Bronchial epithelial cell (primary cell): ENCODE data around the gene EXOC6B. TPM values are rescaled to one million over a fixed set of nuclear protein-coding genes. Genes with fewer than 3 reads are reported as not detected.
"Not testable (repeated sequence)": the region's sequence is repeated elsewhere in the genome, so short reads cannot be mapped to it uniquely, and the experiment has no call there.

ENCODE experiments used
- DNase-seq: peaks from one replicate; pipeline ENCODE4 v3.0.0-alpha.2; 2010; ENCODE audit warnings: low read depth
- FAIRE-seq: peaks from 2 replicates; lab custom pipeline; 2011; peaks lifted over from hg19 to GRCh38; lab: Jason Lieb, UNC
- H3K27me3 ChIP-seq: 2 replicates; pipeline ENCODE4 v1.5.1; 2011; ENCODE audit warnings: low read length; ENCODE audit not compliant: control insufficient read depth, insufficient read depth
- H3K36me3 ChIP-seq: 2 replicates; pipeline ENCODE4 v1.5.1; 2011; ENCODE audit warnings: low read length; ENCODE audit not compliant: control insufficient read depth, insufficient read depth
- H3K4me3 ChIP-seq: 2 replicates; pipeline ENCODE4 v1.5.1; 2011; ENCODE audit warnings: mild to moderate bottlenecking, low read depth, low read length, control low read depth
- total RNA-seq: library from RNA; depleted of rRNA; stranded (reverse); fragments of >200 nt; gene quantifications from 2 replicates; pipeline ENCODE4 v1.2.1, GENCODE V29; 2014
- TF ChIP-seq, protein P1 (sequence below): IDR thresholded peaks from 2 replicates; pipeline ENCODE4 v1.5.1; 2011; ENCODE audit warnings: mild to moderate bottlenecking, moderate library complexity, low read length, control low read depth, inconsistent platforms; ENCODE audit not compliant: insufficient read depth, severe bottlenecking

EXOC6B gene
- total RNA-seq, 1 donor from 2014 or later, result 26.9 TPM

DNA sequence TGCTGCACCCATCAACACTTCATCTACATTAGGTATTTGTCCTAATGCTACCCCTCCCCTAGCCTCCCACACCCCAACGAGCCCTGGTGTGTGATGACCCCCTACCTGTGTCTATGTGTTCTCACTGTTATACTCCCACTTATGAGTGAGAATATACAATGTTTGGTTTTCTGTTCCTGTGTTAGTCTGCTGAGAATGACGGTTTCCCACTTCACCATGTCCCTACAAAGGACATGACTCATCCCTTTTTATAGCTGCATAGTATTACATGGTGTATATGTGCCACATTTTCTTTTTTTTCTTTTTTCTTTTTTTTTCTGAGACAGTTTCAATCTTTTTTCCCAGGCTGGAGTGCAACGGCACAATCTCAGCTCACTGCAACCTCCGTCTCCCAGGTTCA is 394.1 kb downstream of the EXOC6B start:
- H3K4me3 ChIP-seq, result no peak overlapping the region
- DNase-seq (no peak), FAIRE-seq (no peak)
- no peaks in the 10 kb centered on the region for H3K27me3 ChIP-seq
- no peaks in the 10 kb centered on the region for H3K36me3 ChIP-seq
- TF ChIP-seq, protein P1, sequence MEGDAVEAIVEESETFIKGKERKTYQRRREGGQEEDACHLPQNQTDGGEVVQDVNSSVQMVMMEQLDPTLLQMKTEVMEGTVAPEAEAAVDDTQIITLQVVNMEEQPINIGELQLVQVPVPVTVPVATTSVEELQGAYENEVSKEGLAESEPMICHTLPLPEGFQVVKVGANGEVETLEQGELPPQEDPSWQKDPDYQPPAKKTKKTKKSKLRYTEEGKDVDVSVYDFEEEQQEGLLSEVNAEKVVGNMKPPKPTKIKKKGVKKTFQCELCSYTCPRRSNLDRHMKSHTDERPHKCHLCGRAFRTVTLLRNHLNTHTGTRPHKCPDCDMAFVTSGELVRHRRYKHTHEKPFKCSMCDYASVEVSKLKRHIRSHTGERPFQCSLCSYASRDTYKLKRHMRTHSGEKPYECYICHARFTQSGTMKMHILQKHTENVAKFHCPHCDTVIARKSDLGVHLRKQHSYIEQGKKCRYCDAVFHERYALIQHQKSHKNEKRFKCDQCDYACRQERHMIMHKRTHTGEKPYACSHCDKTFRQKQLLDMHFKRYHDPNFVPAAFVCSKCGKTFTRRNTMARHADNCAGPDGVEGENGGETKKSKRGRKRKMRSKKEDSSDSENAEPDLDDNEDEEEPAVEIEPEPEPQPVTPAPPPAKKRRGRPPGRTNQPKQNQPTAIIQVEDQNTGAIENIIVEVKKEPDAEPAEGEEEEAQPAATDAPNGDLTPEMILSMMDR, result no peak

- H3K4me3 ChIP-seq, result no peak overlapping the region
- TF ChIP-seq, protein P1, result no peak
- DNase-seq (no peak), FAIRE-seq (no peak)
- no peaks in the 10 kb centered on the region for H3K27me3 ChIP-seq
- no peaks in the 10 kb centered on the region for H3K36me3 ChIP-seq
Measured at GRCh38 chr2:72427022-72427861, 398.6 kb downstream of the EXOC6B start.

DNA sequence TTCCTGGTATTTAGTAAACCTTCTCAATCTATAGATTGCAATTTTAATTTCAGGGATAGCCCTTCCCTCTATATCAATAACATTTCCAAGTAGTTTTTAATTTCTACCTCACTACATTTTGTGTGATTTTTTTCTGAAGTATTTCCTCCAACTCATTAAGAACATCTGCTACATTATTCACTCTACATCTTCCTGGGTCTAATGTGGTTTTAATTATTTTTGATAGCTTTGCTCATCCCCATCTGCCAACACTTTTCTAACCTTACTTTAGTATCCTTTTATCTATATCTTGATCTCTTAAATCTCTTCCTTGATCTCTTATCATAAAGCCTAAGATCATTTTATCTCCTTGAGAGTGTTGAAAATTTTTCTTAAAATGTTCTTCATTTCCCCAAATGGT is 399.8 kb downstream of the EXOC6B start:
- no peaks in the 10 kb centered on the region for H3K27me3 ChIP-seq
- DNase-seq, result no peak
- no peak overlapping the region for H3K4me3 ChIP-seq
- no peak for FAIRE-seq
- TF ChIP-seq, protein P1, result no peak
- no peaks in the 10 kb centered on the region for H3K36me3 ChIP-seq

DNA sequence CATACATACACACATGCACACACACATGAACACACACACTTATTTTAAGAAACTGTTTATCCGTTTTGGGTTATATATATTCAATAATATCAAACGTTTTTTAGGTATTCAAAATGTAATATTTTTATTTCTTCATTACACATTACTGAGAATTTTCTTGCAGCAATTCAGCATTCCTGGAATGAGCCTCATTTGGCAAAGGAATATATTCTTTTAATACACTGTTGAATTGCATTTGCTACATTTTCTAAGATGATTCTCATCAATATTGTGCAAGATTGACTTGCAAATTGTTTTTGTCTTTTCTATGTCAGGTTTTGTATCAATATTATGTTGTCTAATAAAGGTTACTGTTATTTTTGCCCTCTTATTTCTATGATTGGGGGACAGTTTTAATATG is 402.1 kb downstream of the EXOC6B start:
- Histone ChIP-seq H3K36me3 (no peaks in the 10 kb centered on the region), H3K27me3 (no peaks in the 10 kb centered on the region), H3K4me3 (no peak overlapping the region)
- DNase-seq, result no peak
- TF ChIP-seq, protein P1, result no peak
- FAIRE-seq, result no peak

DNA sequence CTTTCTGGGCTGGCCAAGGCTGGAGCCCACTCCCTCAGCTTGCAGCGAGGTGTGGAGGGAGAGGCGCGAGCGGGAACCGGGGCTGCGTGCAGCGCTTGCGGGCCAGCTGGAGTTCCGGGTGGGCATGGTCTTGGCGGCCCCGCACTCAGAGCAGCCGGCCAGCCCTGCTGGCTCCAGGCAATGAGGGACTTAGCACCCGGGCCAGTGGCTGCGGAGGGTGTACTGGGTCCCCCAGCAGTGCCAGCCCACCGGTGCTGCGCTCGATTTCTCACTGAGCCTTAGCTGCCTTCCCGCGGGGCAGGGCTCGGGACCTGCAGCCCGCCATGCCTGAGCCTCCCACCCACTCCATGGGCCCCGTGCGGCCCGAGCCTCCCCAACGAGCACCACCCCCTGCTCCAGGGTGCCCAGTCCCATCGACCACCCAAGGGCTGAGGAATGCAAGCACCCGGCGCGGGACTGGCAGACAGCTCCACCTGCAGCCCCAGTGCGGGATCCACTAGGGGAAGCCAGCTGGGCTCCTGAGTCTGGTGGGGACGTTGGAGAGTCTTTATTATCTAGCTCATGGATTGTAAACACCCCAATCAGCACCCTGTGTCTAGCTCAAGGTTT is 404.0 kb downstream of the EXOC6B start:
- not testable (repeated sequence) for H3K36me3 ChIP-seq, FAIRE-seq, H3K4me3 ChIP-seq, DNase-seq, H3K27me3 ChIP-seq

DNA sequence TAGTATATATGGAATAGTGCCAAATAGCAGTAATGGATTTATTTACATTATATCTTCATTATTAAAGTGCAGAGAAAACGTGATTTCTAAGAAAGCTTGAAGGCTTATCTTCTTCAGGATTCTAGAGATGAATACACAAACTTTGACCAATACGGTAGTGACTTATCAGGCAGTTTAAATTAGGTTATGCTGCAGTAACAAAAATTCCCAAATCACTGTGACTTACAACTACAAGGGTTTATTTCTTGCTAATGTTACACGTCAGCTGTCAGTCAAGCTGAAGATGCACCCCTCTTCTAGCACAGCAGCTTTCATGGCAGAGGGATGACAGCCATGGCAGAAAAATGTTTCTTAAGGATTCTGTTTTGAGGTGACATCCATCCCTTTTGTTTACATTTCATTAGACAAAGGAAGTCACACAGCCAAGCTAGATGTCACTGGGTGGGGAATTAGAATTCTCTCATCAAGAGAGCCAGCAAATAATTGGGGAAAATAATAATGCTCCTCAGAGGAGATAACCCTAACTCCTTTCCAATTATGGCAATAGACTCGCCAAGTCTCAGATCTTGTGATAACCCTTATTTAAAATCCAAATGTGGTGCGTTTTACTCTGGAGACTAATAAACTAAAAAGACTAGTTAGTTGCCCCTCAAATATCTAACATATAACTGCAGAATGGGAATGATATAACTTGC is 409.9 kb downstream of the EXOC6B start:
- TF ChIP-seq, protein P1, result no peak
- Histone ChIP-seq H3K36me3 (no peaks in the 10 kb centered on the region), H3K4me3 (no peak overlapping the region), H3K27me3 (no peaks in the 10 kb centered on the region)
- DNase-seq (no peak), FAIRE-seq (no peak)
